ENCODE measurements around the gene PPIG. TPM values are rescaled to one million over a fixed set of nuclear protein-coding genes. Genes with fewer than 3 reads are reported as not detected.

The PPIG gene
- total and polyA plus RNA-seq, 2 of the 4 experiments (the other 2 are of a cell fraction) = 10.4 to 16.7 TPM

DNA sequence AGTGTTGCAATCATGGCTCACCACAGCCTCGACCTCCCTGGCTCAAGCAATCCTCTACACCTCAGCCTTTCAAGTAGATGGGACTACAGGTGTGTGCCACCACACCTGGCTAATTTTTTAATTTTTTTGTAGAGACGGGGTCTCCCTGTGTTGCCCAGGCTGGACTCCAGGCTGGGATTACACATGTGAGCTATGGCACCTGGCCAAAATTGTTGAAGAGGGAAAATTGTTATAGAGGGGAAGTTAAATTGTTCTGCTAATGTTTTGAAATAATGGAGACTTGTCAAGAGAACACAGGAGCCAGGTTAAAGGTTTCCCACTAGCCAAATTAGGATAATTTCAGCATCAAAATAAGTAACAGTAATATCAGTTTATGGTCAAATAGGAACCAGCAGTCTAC is 25.1 kb downstream of the PPIG start:
- in situ Hi-C loops (cut with MboI; ENCODE audit: low sequenced_read_pairs) = no loop called here
- Histone ChIP-seq H2BK20ac (ENCODE audit: low read depth, low read length) (no peak overlapping the region), H3K9me1 (ENCODE audit: insufficient read depth, low read length) (no peaks in the 10 kb centered on the region), H3K9ac (ENCODE audit: low read depth, low read length) (no peak overlapping the region), H2AK9ac (replicated peaks; ENCODE audit: low read depth, low read length, poor library complexity) (no peak overlapping the region), H3K4me2 (ENCODE audit: low read depth, low read length) (no peak overlapping the region), H2AFZ (replicated peaks; ENCODE audit: low read length, poor library complexity) (no peak overlapping the region), H2BK15ac (ENCODE audit: low read depth, low read length) (no peak overlapping the region), H3K9me3 (ENCODE audit: control insufficient read depth, insufficient read depth, low read length) (no peaks in the 10 kb centered on the region), H3K14ac (replicated peaks; ENCODE audit: low read depth, low read length) (no peak overlapping the region), H3K4me1 (ENCODE audit: control insufficient read depth, insufficient read depth, low read length) (no peaks in the 10 kb centered on the region), H3K23ac (ENCODE audit: low read depth, low read length) (no peak overlapping the region), H2AK5ac (ENCODE audit: low read depth, low read length) (no peak overlapping the region), H4K8ac (ENCODE audit: low read depth in 2 of 2, low read length in 2 of 2) (no peak overlapping the region), H4K5ac (ENCODE audit: low read depth, low read length) (no peak overlapping the region), H3K4ac (ENCODE audit: low read depth, low read length) (no peak overlapping the region), H4K91ac (ENCODE audit: insufficient read depth, low read depth, low read length) (no peak overlapping the region), H3K27me3 (ENCODE audit: control insufficient read depth, insufficient read depth, low read length) (no peaks in the 10 kb centered on the region), H3K27ac (ENCODE audit: insufficient read depth, low read length) (no peak overlapping the region), H3K56ac (ENCODE audit: extremely low read depth, insufficient read depth, low read length) (no peak overlapping the region), H2BK5ac (ENCODE audit: low read depth, low read length, poor library complexity, severe bottlenecking) (no peak overlapping the region), H2BK120ac (ENCODE audit: low read depth, low read length) (no peak overlapping the region), H3K36me3 (ENCODE audit: control insufficient read depth, insufficient read depth, low read length) (peaks cover 38% of the 10 kb centered on the region), H3K4me3 (ENCODE audit: insufficient read depth, low read depth, low read length) (no peak overlapping the region), H3K18ac (ENCODE audit: low read depth, low read length) (no peak overlapping the region), H4K20me1 (ENCODE audit: insufficient read depth, low read length) (no peaks in the 10 kb centered on the region; the same call in 1 of the 2 replicates), H3K79me1 (ENCODE audit: low read depth in 1 of 2, low read length in 2 of 2) (peaks cover 3 to 12% of the 10 kb centered on the region in 2 experiments; a peak in 3 of 4 replicates)
- POLR2A ChIA-PET (ENCODE audit: unreplicated experiment) = no interaction called here
- BruUV-seq (replicated peaks) = no TSS peak
- no CpG with 5 or more reads among the region's 2 CpGs for WGBS, 2 experiments (ENCODE audit: extremely low coverage in 2 of 2, insufficient read length in 1 of 2)
- dilution Hi-C loops (cut with HindIII; ENCODE audit: low sequenced_read_pairs, unreplicated experiment) = no loop called here
- TF ChIP-seq SMC3 (IDR thresholded peaks at IDR 0.05; ENCODE audit: low read depth, low read length) (no peak), RAD21 (IDR thresholded peaks at IDR 0.05; ENCODE audit: low read length) (no peak), POLR2A (IDR thresholded peaks at IDR 0.05; ENCODE audit: low read depth, low read length) (no peak), MXI1 (IDR thresholded peaks at IDR 0.05; ENCODE audit: borderline replicate concordance, low read depth, low read length) (no peak), BHLHE40 (IDR thresholded peaks at IDR 0.05; ENCODE audit: low read depth, low read length) (no peak), CEBPB (IDR thresholded peaks at IDR 0.05; ENCODE audit: low read depth, low read length) (no peak), RFX5 (IDR thresholded peaks at IDR 0.05; ENCODE audit: low read depth, low read length) (no peak), MAZ (IDR thresholded peaks at IDR 0.05; ENCODE audit: borderline replicate concordance, low read depth, low read length) (no peak), RCOR1 (IDR thresholded peaks at IDR 0.05; ENCODE audit: insufficient replicate concordance, low read length) (no peak), CTCF (conservative IDR thresholded peaks at IDR 0.05; ENCODE audit: low read depth, low read length) (no peak), CHD1 (IDR thresholded peaks at IDR 0.05; ENCODE audit: low read depth, low read length) (no peak), NFE2L2 (IDR thresholded peaks at IDR 0.05; ENCODE audit: low read depth, low read length) (no peak), FOS (IDR thresholded peaks at IDR 0.05; ENCODE audit: low read depth, low read length) (no peak)
- TF ChIP-seq, protein P1, sequence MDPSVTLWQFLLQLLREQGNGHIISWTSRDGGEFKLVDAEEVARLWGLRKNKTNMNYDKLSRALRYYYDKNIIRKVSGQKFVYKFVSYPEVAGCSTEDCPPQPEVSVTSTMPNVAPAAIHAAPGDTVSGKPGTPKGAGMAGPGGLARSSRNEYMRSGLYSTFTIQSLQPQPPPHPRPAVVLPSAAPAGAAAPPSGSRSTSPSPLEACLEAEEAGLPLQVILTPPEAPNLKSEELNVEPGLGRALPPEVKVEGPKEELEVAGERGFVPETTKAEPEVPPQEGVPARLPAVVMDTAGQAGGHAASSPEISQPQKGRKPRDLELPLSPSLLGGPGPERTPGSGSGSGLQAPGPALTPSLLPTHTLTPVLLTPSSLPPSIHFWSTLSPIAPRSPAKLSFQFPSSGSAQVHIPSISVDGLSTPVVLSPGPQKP (IDR thresholded peaks at IDR 0.05; ENCODE audit: borderline replicate concordance, low read depth, low read length) = no peak
- TF ChIP-seq, protein P2, sequence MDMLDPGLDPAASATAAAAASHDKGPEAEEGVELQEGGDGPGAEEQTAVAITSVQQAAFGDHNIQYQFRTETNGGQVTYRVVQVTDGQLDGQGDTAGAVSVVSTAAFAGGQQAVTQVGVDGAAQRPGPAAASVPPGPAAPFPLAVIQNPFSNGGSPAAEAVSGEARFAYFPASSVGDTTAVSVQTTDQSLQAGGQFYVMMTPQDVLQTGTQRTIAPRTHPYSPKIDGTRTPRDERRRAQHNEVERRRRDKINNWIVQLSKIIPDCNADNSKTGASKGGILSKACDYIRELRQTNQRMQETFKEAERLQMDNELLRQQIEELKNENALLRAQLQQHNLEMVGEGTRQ (IDR thresholded peaks at IDR 0.05; ENCODE audit: low read depth, low read length) = no peak
- DNase-seq = no peak
- CTCF ChIA-PET = no interaction called here
- intact Hi-C loops (cut with micrococcal nuclease) = no loop called here
- ATAC-seq (ENCODE audit: low read depth) = no peak
